Measurements from ENCODE around the gene PPT1. TPM values are rescaled to one million over a fixed set of nuclear protein-coding genes. Genes with fewer than 3 reads are reported as not detected.

PPT1 gene
- total and polyA plus RNA-seq, 2 of the 4 experiments (the other 2 are of a cell fraction): 22.7 to 55.4 TPM

GRCh38 chr1:40079774-40080400 is 17.2 kb downstream of the PPT1 start:
- Histone ChIP-seq H3K36me3 (ENCODE audit: control insufficient read depth, insufficient read depth, low read length) (peaks cover 7% of the 10 kb centered on the region), H2BK20ac (ENCODE audit: low read depth, low read length) (no peak overlapping the region), H3K4me3 (ENCODE audit: insufficient read depth, low read depth, low read length) (no peak overlapping the region), H3K9me3 (ENCODE audit: control insufficient read depth, insufficient read depth, low read length) (no peaks in the 10 kb centered on the region), H3K4me2 (ENCODE audit: low read depth, low read length) (no peak overlapping the region), H4K91ac (ENCODE audit: insufficient read depth, low read depth, low read length) (no peak overlapping the region), H4K8ac (ENCODE audit: low read depth in 2 of 2, low read length in 2 of 2) (no peak overlapping the region), H3K18ac (ENCODE audit: low read depth, low read length) (no peak overlapping the region), H4K20me1 (ENCODE audit: insufficient read depth, low read length) (peaks cover 12% of the 10 kb centered on the region), H3K14ac (replicated peaks; ENCODE audit: low read depth, low read length) (no peak overlapping the region), H3K23ac (ENCODE audit: low read depth, low read length) (no peak overlapping the region), H2BK120ac (ENCODE audit: low read depth, low read length) (no peak overlapping the region), H2BK5ac (ENCODE audit: low read depth, low read length, poor library complexity, severe bottlenecking) (no peak overlapping the region), H3K4me1 (ENCODE audit: control insufficient read depth, insufficient read depth, low read length) (peaks cover 5% of the 10 kb centered on the region), H2AFZ (replicated peaks; ENCODE audit: low read length, poor library complexity) (no peak overlapping the region), H3K4ac (ENCODE audit: low read depth, low read length) (no peak overlapping the region), H2BK15ac (ENCODE audit: low read depth, low read length) (no peak overlapping the region), H3K79me1 (ENCODE audit: low read depth in 1 of 2, low read length in 2 of 2) (peaks cover 0 to 5% of the 10 kb centered on the region in 2 experiments; a peak in 1 of 4 replicates), H4K5ac (ENCODE audit: low read depth, low read length) (no peak overlapping the region), H3K9ac (ENCODE audit: low read depth, low read length) (no peak overlapping the region), H3K9me1 (ENCODE audit: insufficient read depth, low read length) (0 out of 2 replicates have a peak, but pooled peaks cover 5% of the 10 kb centered on the region), H3K56ac (ENCODE audit: extremely low read depth, insufficient read depth, low read length) (no peak overlapping the region), H3K27ac (ENCODE audit: insufficient read depth, low read length) (no peak overlapping the region), H2AK9ac (replicated peaks; ENCODE audit: low read depth, low read length, poor library complexity) (no peak overlapping the region), H2AK5ac (ENCODE audit: low read depth, low read length) (no peak overlapping the region), H3K27me3 (ENCODE audit: control insufficient read depth, insufficient read depth, low read length) (no peaks in the 10 kb centered on the region)
- no TSS peak for BruUV-seq (replicated peaks)
- DNase-seq (no peak), ATAC-seq (ENCODE audit: low read depth) (no peak)
- intact Hi-C loops (cut with micrococcal nuclease) (loop anchor here (2.0 to 5.0 kb wide), 2 partner anchors 179 to 327 kb away; partner anchors contain the start of gene ZMPSTE24), in situ Hi-C loops (cut with MboI; ENCODE audit: low sequenced_read_pairs) (loop anchor here (5.0 kb wide), 1 partner anchor 257 kb away; no protein-coding TSS in a partner anchor), dilution Hi-C loops (cut with HindIII; ENCODE audit: low sequenced_read_pairs, unreplicated experiment) (no loop called here)
- ChIA-PET CTCF (no interaction called here), POLR2A (ENCODE audit: unreplicated experiment) (no interaction called here)
- no CpG with 5 or more reads among the region's 6 CpGs for WGBS, 2 experiments (ENCODE audit: extremely low coverage in 2 of 2, insufficient read length in 1 of 2)
- TF ChIP-seq RFX5 (IDR thresholded peaks at IDR 0.05; ENCODE audit: low read depth, low read length) (no peak), MAZ (IDR thresholded peaks at IDR 0.05; ENCODE audit: borderline replicate concordance, low read depth, low read length) (no peak), SMC3 (IDR thresholded peaks at IDR 0.05; ENCODE audit: low read depth, low read length) (no peak), NFE2L2 (IDR thresholded peaks at IDR 0.05; ENCODE audit: low read depth, low read length) (no peak), POLR2A (IDR thresholded peaks at IDR 0.05; ENCODE audit: low read depth, low read length) (no peak)
